NCI-H1105 (cell line): ENCODE measurements around the gene RBBP8NL.

Experiments
- DNase-seq: peaks from one replicate; lab custom pipeline; 2025; lab: John Stamatoyannopoulos, UW

Gene RBBP8NL

GRCh38 chr20:62362991-62363919 lies 64.1 kb downstream of the RBBP8NL start:
- no peak for DNase-seq

GRCh38 chr20:62362590-62362940 lies 64.8 kb downstream of the RBBP8NL start:
- DNase-seq: no peak

GRCh38 chr20:62361799-62362589 lies 65.3 kb downstream of the RBBP8NL start:
- DNase-seq: no peak

GRCh38 chr20:62360854-62361798 lies 66.2 kb downstream of the RBBP8NL start:
- no peak for DNase-seq
